HepG2 (cell line): ENCODE results near the gene TBC1D14. TPM values are rescaled to one million over a fixed set of nuclear protein-coding genes. Genes with fewer than 3 reads are reported as not detected.

Experiments
- ATAC-seq: fragments of 200-7000 bp; cut with Tn5 transposase; 3 replicates; pipeline ENCODE4 v1.9.1; 2020; ENCODE audit warnings: mild to moderate bottlenecking, moderate library complexity
- BruUV-seq: library from RNA; stranded (reverse); fragments of 400-500 nt; replicated peaks from 2 replicates; lab custom pipeline; 2021; lab: Mats Ljungman, UMichigan
- CTCF ChIA-PET: fragments of 300-600 bp; formaldehyde crosslinking; extraction: SDS; loops from one replicate; lab custom pipeline; 2021; ENCODE audit warnings: low total read pairs, inconsistent platforms, low intra/inter-chr PET ratio; lab: Yijun Ruan, JAX
- POLR2A ChIA-PET: fragments of 350-600 bp; sonication (Branson Sonifier 250); formaldehyde crosslinking; loops from one replicate; lab custom pipeline; 2020; ENCODE audit warnings: antibody characterized with exemption, inconsistent platforms; lab: Yijun Ruan, JAX
- DNase-seq: peaks from one replicate; pipeline ENCODE4 v3.0.0-alpha.2; 2015; ENCODE audit warnings: low spot score
- FAIRE-seq: peaks from 3 replicates; lab custom pipeline; 2011; peaks lifted over from hg19 to GRCh38; lab: Jason Lieb, UNC
- H2AFZ ChIP-seq: one replicate; pipeline ENCODE4 v1.6.1; 2011; ENCODE audit warnings: low read length, inconsistent platforms
- H3K27ac ChIP-seq: fragments of 300-600 bp; 3 replicates; pipeline ENCODE4 v1.8.0; 2011; ENCODE audit warnings: mixed run types, mild to moderate bottlenecking, mixed read lengths, low read length, inconsistent platforms; ENCODE audit not compliant: insufficient read depth; ENCODE audit errors: extremely low read length
- H3K27me3 ChIP-seq, 2 experiments: fragments of 200-600 bp in 1 of 2; 2 replicates in 1 of 2; 3 replicates in 1 of 2; pipeline versions ENCODE4 v1.6.0 to v1.8.0; 2011; ENCODE audit warnings: low read length in 2 of 2, mild to moderate bottlenecking in 2 of 2, moderate library complexity in 2 of 2, inconsistent platforms in 1 of 2; ENCODE audit not compliant: insufficient read depth in 2 of 2, control insufficient read depth in 1 of 2
- H3K36me3 ChIP-seq, 2 experiments: fragments of 200-600 bp in 1 of 2; replicated peaks in 1 of 2; 2 replicates in 1 of 2; 3 replicates in 1 of 2; pipeline versions ENCODE4 v1.5.1 to v1.8.0; 2011; ENCODE audit warnings: low read length in 2 of 2, inconsistent platforms in 1 of 2; ENCODE audit not compliant: insufficient read depth in 2 of 2, control insufficient read depth in 1 of 2
- H3K4me1 ChIP-seq: 2 replicates; pipeline ENCODE4 v1.5.1; 2012; ENCODE audit warnings: low read length, inconsistent platforms; ENCODE audit not compliant: insufficient read depth
- H3K4me2 ChIP-seq: 2 replicates; pipeline ENCODE4 v1.6.0; 2011; ENCODE audit warnings: low read depth, low read length, inconsistent platforms
- H3K4me3 ChIP-seq, 3 experiments: fragments of 200-600 bp in 1 of 3; sonication (generic), shearing (Covaris generic) in 1 of 3; replicated peaks in 1 of 3; 2 replicates each; pipeline ENCODE4 v1.5.1; 2011 to 2016; ENCODE audit warnings: low read length in 3 of 3, inconsistent platforms in 2 of 3, low read depth in 2 of 3, mild to moderate bottlenecking in 2 of 3, control low read depth in 1 of 3, mixed read lengths in 1 of 3; ENCODE audit not compliant: insufficient read depth in 1 of 3
- H3K79me2 ChIP-seq: one replicate; pipeline ENCODE4 v1.6.1; 2011; ENCODE audit warnings: low read length, inconsistent platforms; ENCODE audit not compliant: insufficient read depth
- H3K9ac ChIP-seq: 2 replicates; pipeline ENCODE4 v1.6.0; 2011; ENCODE audit warnings: mild to moderate bottlenecking, low read depth, low read length, inconsistent platforms; ENCODE audit not compliant: insufficient read depth
- H3K9me3 ChIP-seq: 2 replicates; pipeline ENCODE4 v1.5.1; 2012; ENCODE audit warnings: mild to moderate bottlenecking, low read length
- H4K20me1 ChIP-seq: 2 replicates; pipeline ENCODE4 v1.6.0; 2011; ENCODE audit warnings: inconsistent platforms, mild to moderate bottlenecking, low read length, moderate library complexity; ENCODE audit not compliant: insufficient read depth
- ATM ChIP-seq: fragments of 450-650 bp; IDR thresholded peaks from 2 replicates; pipeline ENCODE4 v1.7.1; 2017; ENCODE audit warnings: mild to moderate bottlenecking, borderline replicate concordance
- KIAA2018 ChIP-seq: sonication (generic); formaldehyde crosslinking; IDR thresholded peaks from 2 replicates; pipeline ENCODE4 v1.5.0; 2020; ENCODE audit warnings: mild to moderate bottlenecking, missing genetic modification reagents, borderline replicate concordance
- MATR3 ChIP-seq: sonication (generic); formaldehyde crosslinking; IDR thresholded peaks from 2 replicates; pipeline ENCODE4 v1.4.0; 2020; ENCODE audit warnings: missing genetic modification reagents
- NFYB ChIP-seq: sonication (generic); formaldehyde crosslinking; IDR thresholded peaks from 2 replicates; pipeline ENCODE4 v1.4.0; 2020; ENCODE audit warnings: missing genetic modification reagents
- RAD51 ChIP-seq: fragments of 450-650 bp; IDR thresholded peaks from 2 replicates; pipeline ENCODE4 v1.6.1; 2016; ENCODE audit warnings: borderline replicate concordance
- TAF15 ChIP-seq: fragments of 200-400 bp; formaldehyde crosslinking; IDR thresholded peaks from one replicate; pipeline ENCODE4 v1.6.1; 2018; ENCODE audit warnings: mild to moderate bottlenecking, low read depth, low read length; ENCODE audit not compliant: poor library complexity, severe bottlenecking
- TARDBP ChIP-seq: sonication (generic); formaldehyde crosslinking; IDR thresholded peaks from 2 replicates; pipeline ENCODE4 v1.8.0; 2022; ENCODE audit warnings: mild to moderate bottlenecking, missing genetic modification reagents
- ZBTB3 ChIP-seq: sonication (generic); formaldehyde crosslinking; IDR thresholded peaks from 2 replicates; pipeline ENCODE4 v1.4.0; 2020; ENCODE audit warnings: low read depth, mild to moderate bottlenecking, moderate library complexity, missing genetic modification reagents, borderline replicate concordance
- ZFAT ChIP-seq: sonication (generic); formaldehyde crosslinking; conservative IDR thresholded peaks from 2 replicates; pipeline ENCODE4 v1.8.1; 2023; ENCODE audit warnings: missing genetic modification reagents, inconsistent platforms
- ZNF256 ChIP-seq: sonication (generic); formaldehyde crosslinking; conservative IDR thresholded peaks from 2 replicates; pipeline ENCODE4 v1.4.0; 2020; ENCODE audit warnings: missing genetic modification reagents
- ZNF33A ChIP-seq: sonication (generic); formaldehyde crosslinking; IDR thresholded peaks from 2 replicates; pipeline ENCODE4 v1.5.1; 2020; ENCODE audit warnings: missing genetic modification reagents, mild to moderate bottlenecking, moderate library complexity, borderline replicate concordance
- ZNF75D ChIP-seq: sonication (generic); formaldehyde crosslinking; IDR thresholded peaks from 2 replicates; pipeline ENCODE4 v1.8.1; 2023; ENCODE audit warnings: missing genetic modification reagents, mild to moderate bottlenecking, borderline replicate concordance
- ZNF878 ChIP-seq: sonication (generic); formaldehyde crosslinking; IDR thresholded peaks from 2 replicates; pipeline ENCODE4 v1.8.1; 2023; ENCODE audit warnings: mild to moderate bottlenecking, missing genetic modification reagents, moderate library complexity
- WGBS: methylation state at CpG from one replicate; pipeline ENCODE4 v1.1.6; 2017; ENCODE audit warnings: low lambda C conversion rate; 5-methylcytosine and 5-hydroxymethylcytosine counted together
- in situ Hi-C: cut with HindIII; loops from 2 replicates; pipeline ENCODE4 v1.10.0; 2017; ENCODE audit warnings: low pct_unique_long_range_greater_than_20kb; ENCODE audit not compliant: extremely low pct_ligation_motif_present
- intact Hi-C: fragments of 100-400 bp; cut with micrococcal nuclease; formaldehyde crosslinking; loops from one replicate; pipeline ENCODE4 v1.10.0; 2022; ENCODE audit not compliant: unreplicated experiment
- polyA plus RNA-seq, 8 experiments: library from polyadenylated mRNA; depleted of rRNA in 3 of 8; stranded (reverse) in 7 of 8; unstranded in 1 of 8; fragments of >200 nt; fragmentation: Illumina TruSeq in 4 of 8; extraction: Trizol in 4 of 8; gene quantifications; 2 replicates each; pipeline versions ENCODE4 v1.2.1 to v1.2.3, GENCODE V29; 2011 to 2016; ENCODE audit warnings: low read depth in 4 of 8, missing spikeins in 1 of 8, mixed read lengths in 1 of 8; ENCODE audit not compliant: insufficient read depth in 1 of 8
- total RNA-seq, 5 experiments: library from RNA; depleted of rRNA; stranded (reverse); fragments of >200 nt; fragmentation: Illumina TruSeq; extraction: Trizol; gene quantifications; 2 replicates each; pipeline ENCODE4 v1.2.3, GENCODE V29; 2016; ENCODE audit warnings: low read depth in 1 of 5
- TF ChIP-seq, protein P1 (sequence below): IDR thresholded peaks from 2 replicates; pipeline ENCODE4 v1.6.1; 2016; ENCODE audit warnings: mild to moderate bottlenecking
- TF ChIP-seq, protein P2 (sequence below): sonication (generic); formaldehyde crosslinking; IDR thresholded peaks from 2 replicates; pipeline ENCODE4 v1.5.1; 2020; ENCODE audit warnings: missing genetic modification reagents, mild to moderate bottlenecking, borderline replicate concordance

TBC1D14 gene
- total and polyA plus RNA-seq, 2 of the 13 experiments (the other 11 are each of a cell fraction or from before 2014, with no cell fraction given), result 29.5 to 46.5 TPM

- Histone ChIP-seq H3K27ac (no peak overlapping the region), H3K4me2 (no peak overlapping the region), H3K9me3 (no peaks in the 10 kb centered on the region), H3K79me2 (peaks cover 12% of the 10 kb centered on the region), H3K9ac (no peak overlapping the region), H3K4me3 (no peak overlapping the region), H3K36me3 (peaks cover 11 to 32% of the 10 kb centered on the region in 2 experiments), H2AFZ (no peak overlapping the region), H4K20me1 (peaks cover 8% of the 10 kb centered on the region; the same call in 1 of the 2 replicates), H3K27me3 (no peaks in the 10 kb centered on the region), H3K4me1 (peaks cover 16% of the 10 kb centered on the region)
- WGBS, result 98% methylated on average over 8 of the region's 8 CpGs
- ChIA-PET POLR2A (no interaction called here), CTCF (no interaction called here)
- in situ Hi-C loops (no loop called here), intact Hi-C loops (loop anchor here (5.0 kb wide), 1 partner anchor 45 kb away; no protein-coding TSS in a partner anchor)
- FAIRE-seq (no peak), ATAC-seq (no peak), DNase-seq (no peak)
- no TSS peak for BruUV-seq
- TF ChIP-seq TARDBP (CRISPR knock-in tag) (no peak), ZNF33A (CRISPR knock-in tag) (no peak), ZBTB3 (CRISPR knock-in tag) (no peak), TAF15 (no peak), KIAA2018 (no peak), ZNF878 (CRISPR knock-in tag) (no peak), ATM (no peak), ZFAT (no peak), RAD51 (no peak), MATR3 (CRISPR knock-in tag) (no peak), NFYB (no peak), ZNF75D (CRISPR knock-in tag) (no peak), ZNF256 (CRISPR knock-in tag) (no peak)
- TF ChIP-seq, protein P1, sequence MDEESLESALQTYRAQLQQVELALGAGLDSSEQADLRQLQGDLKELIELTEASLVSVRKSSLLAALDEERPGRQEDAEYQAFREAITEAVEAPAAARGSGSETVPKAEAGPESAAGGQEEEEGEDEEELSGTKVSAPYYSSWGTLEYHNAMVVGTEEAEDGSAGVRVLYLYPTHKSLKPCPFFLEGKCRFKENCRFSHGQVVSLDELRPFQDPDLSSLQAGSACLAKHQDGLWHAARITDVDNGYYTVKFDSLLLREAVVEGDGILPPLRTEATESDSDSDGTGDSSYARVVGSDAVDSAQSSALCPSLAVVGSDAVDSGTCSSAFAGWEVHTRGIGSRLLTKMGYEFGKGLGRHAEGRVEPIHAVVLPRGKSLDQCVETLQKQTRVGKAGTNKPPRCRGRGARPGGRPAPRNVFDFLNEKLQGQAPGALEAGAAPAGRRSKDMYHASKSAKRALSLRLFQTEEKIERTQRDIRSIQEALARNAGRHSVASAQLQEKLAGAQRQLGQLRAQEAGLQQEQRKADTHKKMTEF (CRISPR knock-in tag), result no peak
- TF ChIP-seq, protein P2, sequence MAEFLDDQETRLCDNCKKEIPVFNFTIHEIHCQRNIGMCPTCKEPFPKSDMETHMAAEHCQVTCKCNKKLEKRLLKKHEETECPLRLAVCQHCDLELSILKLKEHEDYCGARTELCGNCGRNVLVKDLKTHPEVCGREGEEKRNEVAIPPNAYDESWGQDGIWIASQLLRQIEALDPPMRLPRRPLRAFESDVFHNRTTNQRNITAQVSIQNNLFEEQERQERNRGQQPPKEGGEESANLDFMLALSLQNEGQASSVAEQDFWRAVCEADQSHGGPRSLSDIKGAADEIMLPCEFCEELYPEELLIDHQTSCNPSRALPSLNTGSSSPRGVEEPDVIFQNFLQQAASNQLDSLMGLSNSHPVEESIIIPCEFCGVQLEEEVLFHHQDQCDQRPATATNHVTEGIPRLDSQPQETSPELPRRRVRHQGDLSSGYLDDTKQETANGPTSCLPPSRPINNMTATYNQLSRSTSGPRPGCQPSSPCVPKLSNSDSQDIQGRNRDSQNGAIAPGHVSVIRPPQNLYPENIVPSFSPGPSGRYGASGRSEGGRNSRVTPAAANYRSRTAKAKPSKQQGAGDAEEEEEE (CRISPR knock-in tag), result no peak
Observed at GRCh38 chr4:6972375-6972650, 62.7 kb downstream of the TBC1D14 start.
